Liver (tissue), 3 donors: ENCODE results near the gene TGFBR3.

Experiments used
- CTCF ChIP-seq: fragments of 150-350 bp; IDR thresholded peaks from 2 replicates; pipeline ENCODE4 v1.5.1; 2017; ENCODE audit warnings: improper control_type of control experiment, low read depth, low read length; ENCODE audit not compliant: missing input control
- EGR1 ChIP-seq, 2 donors: IDR thresholded peaks; 2 replicates each; pipeline ENCODE4 v1.6.1; 2016 to 2018; ENCODE audit warnings: antibody characterized with exemption in 2 of 2, low read depth in 2 of 2
- GABPA ChIP-seq, 2 donors: IDR thresholded peaks in 1 of 2; conservative IDR thresholded peaks in 1 of 2; 2 replicates each; pipeline ENCODE4 v1.6.1; 2016; ENCODE audit warnings: antibody characterized with exemption in 2 of 2, mild to moderate bottlenecking in 1 of 2, moderate library complexity in 1 of 2
- JUND ChIP-seq, 2 donors: IDR thresholded peaks; 2 replicates each; pipeline ENCODE4 v1.6.1; 2016; ENCODE audit warnings: antibody characterized with exemption in 2 of 2
- NR2F2 ChIP-seq: IDR thresholded peaks from 2 replicates; pipeline ENCODE4 v1.6.1; 2016; ENCODE audit warnings: antibody characterized with exemption
- RAD21 ChIP-seq, 2 donors: IDR thresholded peaks; 2 replicates each; pipeline ENCODE4 v1.6.1; 2016; ENCODE audit warnings: antibody characterized with exemption in 2 of 2, mild to moderate bottlenecking in 2 of 2
- REST ChIP-seq: IDR thresholded peaks from 2 replicates; pipeline ENCODE4 v1.6.1; 2016; ENCODE audit warnings: antibody characterized with exemption, mild to moderate bottlenecking
- RXRA ChIP-seq, 2 donors: IDR thresholded peaks; 2 replicates each; pipeline ENCODE4 v1.6.1; 2017 to 2018; ENCODE audit warnings: antibody characterized with exemption in 2 of 2, mild to moderate bottlenecking in 1 of 2
- TAF1 ChIP-seq: conservative IDR thresholded peaks from 2 replicates; pipeline ENCODE4 v1.6.1; 2016; ENCODE audit warnings: antibody characterized with exemption, mild to moderate bottlenecking
- donor health status: healthy.
- donor health status: healthy.

GRCh38 chr1:91928026-91928425 lies 42.1 kb upstream of the TGFBR3 start:
- no peak for TF ChIP-seq CTCF
- TF ChIP-seq RAD21 (IDR thresholded peaks at IDR 0.05): no peak
- TF ChIP-seq REST: no peak
- TF ChIP-seq RXRA (IDR thresholded peaks at IDR 0.05): no peak
- TF ChIP-seq JUND (IDR thresholded peaks at IDR 0.05): no peak
- no peak for TF ChIP-seq GABPA (IDR thresholded peaks at IDR 0.05 in 1 of 2, conservative IDR thresholded peaks at IDR 0.05 in 1 of 2)
- no peak for TF ChIP-seq EGR1 (IDR thresholded peaks at IDR 0.05; ENCODE audit: low read depth in 2 of 2)
- no peak for TF ChIP-seq NR2F2
- no peak for TF ChIP-seq TAF1
